Suppressor macrophage treated with lipopolysaccharide for 4 hours (primary cell): Measurements from ENCODE around the gene RB1.
A peak's percentile ranks its signal among the peaks of the same experiment; 100 is the strongest.

ENCODE experiments used
- DNase-seq: peaks from one replicate; pipeline ENCODE4 v3.0.0-alpha.2; 2020

RB1 gene

DNA sequence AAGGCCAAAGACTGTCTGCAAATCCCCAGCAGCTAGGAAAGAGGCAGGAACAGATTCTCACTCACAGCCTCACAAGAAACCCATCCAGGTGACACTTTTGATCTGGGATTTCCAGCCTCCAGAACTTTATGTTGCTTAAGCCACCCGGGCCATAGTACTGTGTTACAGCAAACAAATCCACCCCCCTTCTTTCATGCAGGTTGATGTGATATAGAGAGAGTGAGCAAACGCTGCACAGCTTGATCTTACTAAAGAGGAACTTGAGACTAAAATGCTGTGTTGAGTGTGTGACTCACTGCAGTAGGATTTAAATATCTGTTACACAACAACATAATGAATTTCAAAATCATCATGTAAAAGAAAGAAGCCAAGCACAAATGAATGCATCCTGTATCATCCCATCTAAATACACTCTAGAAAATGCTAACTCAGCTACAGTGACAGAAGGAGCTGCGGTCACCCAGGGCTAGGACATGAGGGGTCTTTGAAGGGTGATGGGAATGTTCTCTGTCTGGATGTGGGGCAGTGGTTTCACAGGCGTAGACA, 197.2 kb downstream of the RB1 start:
- DNase-seq, result peak; percentile 92

DNA sequence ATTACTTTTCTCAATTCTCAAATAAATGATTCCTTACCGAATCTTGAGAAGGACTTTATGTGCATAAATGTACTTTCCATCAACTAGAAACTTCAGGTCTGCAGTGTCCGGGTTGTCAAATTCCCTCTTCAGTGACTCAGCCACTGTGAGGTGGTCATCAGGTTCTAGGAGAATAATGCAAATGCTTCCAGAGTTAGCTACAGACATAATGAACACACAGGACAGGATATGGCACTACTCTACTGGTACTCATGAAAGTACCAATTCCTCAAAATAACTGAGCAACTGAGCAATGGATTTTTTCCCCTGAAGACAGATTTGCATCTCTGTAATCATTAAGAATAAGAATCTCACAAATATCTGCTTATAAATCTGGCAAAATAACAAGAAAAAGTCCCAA, 198.2 kb downstream of the RB1 start:
- DNase-seq, result peak; percentile 37

DNA sequence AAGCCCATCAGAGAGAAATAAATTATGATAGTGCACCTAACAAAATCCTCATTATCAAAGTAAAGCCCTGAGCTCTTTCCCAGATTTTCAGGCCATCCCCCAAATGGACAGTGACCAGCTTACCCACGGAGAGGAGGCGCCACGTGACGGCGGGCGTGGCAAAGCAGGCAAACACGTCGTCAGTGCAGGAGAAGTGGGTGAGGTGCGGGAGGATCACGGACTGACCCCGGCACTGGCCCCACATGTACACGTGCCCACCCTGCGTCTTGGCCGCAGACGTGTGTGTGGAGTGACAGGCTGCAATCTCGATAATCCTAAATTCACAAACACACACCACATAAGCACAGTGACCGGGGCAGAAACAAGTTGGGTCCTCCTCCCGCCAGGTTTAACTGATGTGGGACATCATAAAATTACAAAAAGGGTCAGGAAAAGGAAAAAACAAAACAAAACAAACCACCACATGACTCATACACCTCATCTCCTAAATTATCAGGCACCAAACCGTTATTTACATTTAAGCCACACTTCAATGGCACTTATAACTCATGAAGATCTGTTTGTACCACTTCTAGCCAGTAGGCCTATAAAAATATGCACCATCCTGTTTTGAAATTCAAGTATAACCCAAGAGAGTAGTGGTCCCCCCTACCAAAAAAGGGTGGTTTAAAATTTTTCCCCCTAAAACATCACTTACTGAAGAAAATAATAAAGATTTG, 199.2 kb downstream of the RB1 start:
- DNase-seq, result no peak

- no peak for DNase-seq
Measured at GRCh38 chr13:48504606-48505005, 201.1 kb downstream of the RB1 start.

GRCh38 chr13:48505012-48505411, 201.5 kb downstream of the RB1 start:
- DNase-seq, result peak; percentile 44

DNA sequence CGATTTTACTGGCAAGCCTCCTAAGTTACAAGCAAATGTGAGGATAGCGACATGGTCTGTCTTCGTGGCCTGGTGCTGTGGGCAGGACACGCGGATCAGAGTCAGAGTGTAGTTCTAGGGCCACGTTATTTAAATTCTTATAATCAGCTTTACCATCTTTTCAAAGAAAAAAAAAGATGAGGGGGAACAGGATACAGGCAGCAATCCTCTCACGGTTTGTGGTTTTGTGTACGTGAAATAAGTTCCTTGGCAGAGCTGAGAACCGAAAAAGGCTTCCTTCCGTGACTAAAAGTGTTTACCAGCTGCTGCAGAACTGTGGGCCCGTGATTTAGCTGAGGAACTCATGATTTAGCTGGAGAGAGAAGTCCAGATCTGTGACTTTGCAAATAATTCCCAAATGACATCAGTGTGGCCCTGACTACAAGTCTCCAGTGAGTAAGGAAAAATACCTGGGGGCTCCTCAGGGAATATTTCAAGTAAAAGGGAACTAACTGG, 202.1 kb downstream of the RB1 start:
- DNase-seq, result peak; percentile 81

DNA sequence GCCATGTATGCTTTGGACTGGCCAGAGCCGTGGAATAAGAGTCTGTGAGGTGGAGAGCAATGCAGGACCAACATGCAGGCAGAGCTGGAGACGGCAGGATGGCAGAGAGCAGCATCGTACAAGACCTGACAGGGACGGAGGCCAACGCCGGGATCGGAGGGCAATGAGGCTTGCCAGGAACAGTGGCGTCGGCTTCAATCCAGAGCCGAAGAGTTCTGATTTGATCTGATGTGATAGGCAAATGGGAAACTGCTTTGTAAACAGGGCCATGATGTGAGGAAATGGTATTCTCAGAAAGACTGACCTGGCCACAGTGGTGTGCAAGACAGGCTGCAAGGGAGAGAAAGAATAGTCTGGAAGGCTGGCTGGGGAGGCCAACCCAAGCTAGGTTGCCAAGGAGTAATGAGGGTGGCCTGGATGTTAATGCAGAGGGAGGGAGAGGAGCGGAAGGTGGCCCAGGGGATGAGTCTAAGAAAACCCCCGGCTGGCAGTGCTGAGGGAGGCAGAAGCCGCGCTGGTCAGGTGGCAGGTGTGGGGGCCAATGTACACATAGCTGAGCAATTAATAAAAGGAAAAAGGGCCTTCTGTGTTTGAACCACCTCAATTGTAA, 202.6 kb downstream of the RB1 start:
- DNase-seq, result no peak

- no peak for DNase-seq
Measured at GRCh38 chr13:48507021-48507420, 203.5 kb downstream of the RB1 start.

- peak; percentile 46 for DNase-seq
Measured at GRCh38 chr13:48508011-48508410, 204.5 kb downstream of the RB1 start.

DNA sequence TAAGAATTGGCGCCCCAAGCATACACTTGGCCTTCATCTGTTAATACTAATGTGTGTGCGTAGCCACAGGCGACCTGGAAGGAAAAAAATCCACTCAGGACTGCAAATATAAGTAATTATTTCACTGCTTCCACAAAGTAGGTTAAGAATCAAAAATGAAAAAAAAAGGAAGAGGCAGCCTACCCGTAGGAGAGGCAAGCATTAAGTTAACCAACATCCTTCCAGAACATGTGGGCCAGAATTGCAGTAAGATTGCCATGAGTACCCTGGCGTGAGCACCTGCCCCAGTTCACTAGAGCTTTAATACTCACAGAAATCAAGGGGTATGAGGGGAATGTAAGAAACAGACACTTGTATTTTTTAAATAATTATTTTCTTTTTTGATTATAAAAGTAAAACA, 207.1 kb downstream of the RB1 start:
- DNase-seq, result no peak

- DNase-seq, result no peak
Measured at GRCh38 chr13:48511621-48512230, 208.2 kb downstream of the RB1 start.

- no peak for DNase-seq
Measured at GRCh38 chr13:48514793-48515192, 211.2 kb downstream of the RB1 start.

GRCh38 chr13:48515732-48516131, 212.2 kb downstream of the RB1 start:
- DNase-seq, result no peak

DNA sequence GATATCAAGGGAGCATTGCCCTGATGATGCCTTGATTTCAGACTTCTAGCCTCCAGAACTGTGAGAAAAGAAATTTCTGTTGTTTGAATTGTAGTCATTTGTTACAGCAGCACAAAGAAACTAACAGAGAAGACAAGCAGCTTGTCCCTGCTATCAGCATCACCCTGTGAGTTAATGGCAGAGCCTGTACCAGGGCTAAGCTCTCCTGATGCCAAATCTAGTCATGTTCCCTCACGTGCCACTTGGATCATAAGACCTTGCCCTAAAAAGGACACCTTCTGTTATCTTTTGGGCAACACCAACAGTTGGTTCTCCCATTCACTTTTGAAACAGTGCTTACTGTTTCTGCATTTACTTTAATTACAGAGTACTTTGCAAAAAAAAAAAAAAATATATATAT, 214.5 kb downstream of the RB1 start:
- no peak for DNase-seq

GRCh38 chr13:48526286-48526685, 222.7 kb downstream of the RB1 start:
- no peak for DNase-seq

DNA sequence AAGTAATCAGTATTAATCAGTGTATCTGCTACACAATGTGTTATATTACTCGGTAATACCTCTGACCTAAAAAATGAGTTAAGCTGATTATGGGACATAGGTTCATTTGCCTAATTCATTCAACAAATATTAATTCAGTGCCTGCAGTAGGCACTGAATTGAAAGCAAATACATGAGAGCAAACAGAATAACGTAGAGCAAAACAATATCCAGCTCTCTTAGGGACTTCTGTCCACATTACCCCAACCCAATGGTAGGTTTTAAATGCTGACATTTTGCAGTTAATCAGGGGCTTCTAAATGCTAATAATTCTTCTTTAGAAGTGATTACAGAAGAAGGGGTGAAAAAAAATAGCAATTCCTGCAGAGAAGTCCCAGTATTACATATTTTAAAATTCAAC, 224.4 kb downstream of the RB1 start:
- no peak for DNase-seq

GRCh38 chr13:48528720-48529119, 225.2 kb downstream of the RB1 start:
- no peak for DNase-seq

DNA sequence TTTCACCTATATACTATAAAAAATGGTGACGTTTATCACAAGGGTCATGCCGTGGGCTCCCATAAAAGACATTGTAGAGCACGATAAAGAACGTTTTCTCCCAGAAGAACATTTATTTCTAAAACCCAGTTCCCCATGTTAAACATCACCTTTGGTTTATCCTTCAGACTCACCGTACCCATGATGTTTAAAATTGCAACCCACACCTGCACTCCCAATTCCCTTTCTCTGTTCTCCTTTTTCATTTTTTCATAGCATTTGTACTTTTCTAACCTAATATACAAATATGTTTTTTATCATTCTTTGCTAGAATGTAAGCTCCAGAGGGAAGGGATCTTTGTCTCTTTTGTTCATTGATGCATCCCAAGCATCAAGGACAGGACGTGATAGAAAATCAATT, 227.3 kb downstream of the RB1 start:
- DNase-seq, result no peak
